H1 (cell line): ENCODE data around the gene ZNF837. TPM values are rescaled to one million over a fixed set of nuclear protein-coding genes. Genes with fewer than 3 reads are reported as not detected.

Experiments used
- CTCF ChIA-PET: fragments of 300-600 bp; sonication (Branson Sonifier 250); formaldehyde crosslinking; loops from one replicate; lab custom pipeline; 2021; ENCODE audit not compliant: partially characterized antibody; lab: Charles Lee
- POLR2A ChIA-PET: fragments of 300-600 bp; sonication (Branson Sonifier 250); formaldehyde crosslinking; loops from one replicate; lab custom pipeline; 2021; ENCODE audit warnings: inconsistent platforms; ENCODE audit not compliant: partially characterized antibody; lab: Charles Lee
- DNase-seq, 2 experiments: peaks; one replicate each; pipeline versions ENCODE4 v3.0.0 to v3.0.0-alpha.2; 2010 to 2022; ENCODE audit warnings: low spot score in 2 of 2, low read depth in 1 of 2, mixed read lengths in 1 of 2
- FAIRE-seq: peaks from 2 replicates; lab custom pipeline; 2011; peaks lifted over from hg19 to GRCh38; lab: Jason Lieb, UNC
- H2AFZ ChIP-seq: 2 replicates; pipeline ENCODE4 v1.8.1; 2012; ENCODE audit warnings: low read length, inconsistent platforms
- H2AK5ac ChIP-seq: 2 replicates; pipeline ENCODE4 v1.6.1; 2013; ENCODE audit warnings: low read depth, low read length
- H2BK120ac ChIP-seq: replicated peaks from 2 replicates; pipeline ENCODE3; 2013; ENCODE audit warnings: low read depth, low read length, inconsistent platforms
- H2BK12ac ChIP-seq: 2 replicates; pipeline ENCODE4 v1.6.1; 2013; ENCODE audit warnings: low read depth, low read length
- H2BK15ac ChIP-seq: 2 replicates; pipeline ENCODE4 v1.6.1; 2013; ENCODE audit warnings: low read length
- H2BK20ac ChIP-seq: 2 replicates; pipeline ENCODE4 v1.6.1; 2013; ENCODE audit warnings: low read length
- H2BK5ac ChIP-seq: 2 replicates; pipeline ENCODE4 v1.6.1; 2013; ENCODE audit warnings: low read depth, low read length
- H3K14ac ChIP-seq: 2 replicates; pipeline ENCODE4 v1.6.1; 2013; ENCODE audit warnings: inconsistent platforms; ENCODE audit not compliant: insufficient read length
- H3K18ac ChIP-seq: 2 replicates; pipeline ENCODE4 v1.6.1; 2013; ENCODE audit warnings: low read length; ENCODE audit errors: extremely low read depth
- H3K23ac ChIP-seq: 2 replicates; pipeline ENCODE4 v1.6.1; 2013; ENCODE audit warnings: inconsistent platforms; ENCODE audit not compliant: insufficient read length
- H3K23me2 ChIP-seq: 2 replicates; pipeline ENCODE4 v1.6.1; 2013; ENCODE audit warnings: low read depth, low read length
- H3K27ac ChIP-seq: 2 replicates; pipeline ENCODE4 v1.6.1; 2011; ENCODE audit warnings: low read depth, low read length, inconsistent platforms
- H3K27me3 ChIP-seq, 4 experiments: replicated peaks in 1 of 4; 1 replicate in 1 of 4; 2 replicates in 3 of 4; pipeline versions ENCODE4 v1.6.1 to v1.8.1; 2011 to 2013; ENCODE audit warnings: low read length in 3 of 4, mild to moderate bottlenecking in 3 of 4, inconsistent platforms in 2 of 4, mixed read lengths in 2 of 4, moderate library complexity in 1 of 4; ENCODE audit not compliant: control insufficient read depth in 3 of 4, insufficient read depth in 3 of 4; ENCODE audit errors: extremely low read depth in 1 of 4
- H3K36me3 ChIP-seq, 4 experiments: 2 replicates each; pipeline versions ENCODE4 v1.6.1 to v1.8.1; 2011 to 2013; ENCODE audit warnings: mild to moderate bottlenecking in 4 of 4, low read length in 3 of 4, moderate library complexity in 2 of 4, control low read depth in 1 of 4, inconsistent platforms in 1 of 4; ENCODE audit not compliant: insufficient read depth in 4 of 4, control insufficient read depth in 2 of 4
- H3K4ac ChIP-seq: replicated peaks from 2 replicates; pipeline ENCODE3; 2013; ENCODE audit warnings: low read length, low read depth, mixed read lengths, inconsistent platforms; ENCODE audit not compliant: insufficient read length
- H3K4me1 ChIP-seq, 4 experiments: replicated peaks in 1 of 4; 1 replicate in 1 of 4; 2 replicates in 3 of 4; pipeline versions ENCODE4 v1.6.1 to v1.8.1; 2011 to 2013; ENCODE audit warnings: low read length in 3 of 4, inconsistent platforms in 2 of 4, mixed read lengths in 1 of 4; ENCODE audit not compliant: insufficient read depth in 4 of 4, control insufficient read depth in 3 of 4
- H3K4me2 ChIP-seq, 2 experiments: 2 replicates each; pipeline versions ENCODE4 v1.6.1 to v1.8.1; 2011 to 2013; ENCODE audit warnings: low read depth in 2 of 2, low read length in 2 of 2, control low read depth in 1 of 2, inconsistent platforms in 1 of 2, mild to moderate bottlenecking in 1 of 2; ENCODE audit not compliant: insufficient read depth in 1 of 2
- H3K4me3 ChIP-seq, 4 experiments: fragments of 200-600, 300-600 bp in 1 of 4; sonication (generic), shearing (Covaris generic), sonication (Bioruptor Twin) in 1 of 4; 2 replicates each; pipeline versions ENCODE4 v1.5.1 to v1.8.1; 2011 to 2016; ENCODE audit warnings: low read length in 4 of 4, low read depth in 3 of 4, control low read depth in 2 of 4, inconsistent platforms in 2 of 4, mild to moderate bottlenecking in 2 of 4, mixed read lengths in 1 of 4, moderate library complexity in 1 of 4; ENCODE audit not compliant: insufficient read depth in 2 of 4; ENCODE audit errors: extremely low read depth in 1 of 4
- H3K56ac ChIP-seq: replicated peaks from 2 replicates; pipeline ENCODE3; 2013; ENCODE audit warnings: low read depth, mild to moderate bottlenecking, mixed read lengths, low read length, inconsistent platforms; ENCODE audit not compliant: insufficient read length
- H3K79me1 ChIP-seq: 2 replicates; pipeline ENCODE4 v1.6.1; 2013; ENCODE audit warnings: low read depth, low read length, control low read depth
- H3K79me2 ChIP-seq, 2 experiments: 2 replicates each; pipeline versions ENCODE4 v1.6.1 to v1.8.1; 2012 to 2013; ENCODE audit warnings: low read length in 2 of 2, mild to moderate bottlenecking in 2 of 2, inconsistent platforms in 1 of 2; ENCODE audit not compliant: insufficient read depth in 2 of 2, control insufficient read depth in 1 of 2
- H3K9ac ChIP-seq, 4 experiments: replicated peaks in 1 of 4; 1 replicate in 1 of 4; 2 replicates in 3 of 4; pipeline versions ENCODE4 v1.6.1 to v1.8.1; 2011 to 2013; ENCODE audit warnings: low read depth in 3 of 4, low read length in 3 of 4, control low read depth in 2 of 4, mild to moderate bottlenecking in 2 of 4, moderate library complexity in 2 of 4, inconsistent platforms in 1 of 4; ENCODE audit errors: extremely low read depth in 1 of 4
- H3K9me3 ChIP-seq, 2 experiments: 2 replicates each; pipeline versions ENCODE4 v1.6.1 to v1.8.1; 2012 to 2013; ENCODE audit warnings: mild to moderate bottlenecking in 2 of 2, moderate library complexity in 2 of 2, control low read depth in 1 of 2, inconsistent platforms in 1 of 2, low read depth in 1 of 2, low read length in 1 of 2, mixed read lengths in 1 of 2; ENCODE audit not compliant: insufficient read depth in 2 of 2
- H4K20me1 ChIP-seq, 2 experiments: replicated peaks in 1 of 2; 2 replicates each; pipeline versions ENCODE3 to v1.8.1; 2011 to 2013; ENCODE audit warnings: inconsistent platforms in 2 of 2, low read length in 2 of 2, mild to moderate bottlenecking in 1 of 2; ENCODE audit not compliant: insufficient read depth in 2 of 2, control insufficient read depth in 1 of 2
- H4K5ac ChIP-seq: 2 replicates; pipeline ENCODE4 v1.6.1; 2013; ENCODE audit warnings: low read length, low read depth, mixed read lengths, inconsistent platforms; ENCODE audit not compliant: insufficient read length
- H4K8ac ChIP-seq: 2 replicates; pipeline ENCODE4 v1.8.0; 2013; ENCODE audit warnings: mild to moderate bottlenecking, moderate library complexity, low read length, inconsistent platforms; ENCODE audit not compliant: insufficient read depth; ENCODE audit errors: extremely low read depth
- H4K91ac ChIP-seq: replicated peaks from 2 replicates; pipeline ENCODE3; 2013; ENCODE audit warnings: low read length, mixed read lengths, inconsistent platforms; ENCODE audit not compliant: insufficient read length
- EP300 ChIP-seq, 2 experiments: IDR thresholded peaks; 1 replicate in 1 of 2; 2 replicates in 1 of 2; pipeline ENCODE4 v1.6.1; 2011 to 2012; ENCODE audit warnings: low read depth in 2 of 2, low read length in 2 of 2, mild to moderate bottlenecking in 2 of 2, borderline replicate concordance in 1 of 2, inconsistent platforms in 1 of 2, moderate library complexity in 1 of 2
- RAD21 ChIP-seq, 2 experiments: IDR thresholded peaks in 1 of 2; conservative IDR thresholded peaks in 1 of 2; 2 replicates each; pipeline ENCODE4 v1.6.1; 2011; ENCODE audit warnings: low read depth in 2 of 2, low read length in 2 of 2, improper control_type of control experiment in 1 of 2, inconsistent platforms in 1 of 2, mild to moderate bottlenecking in 1 of 2, moderate library complexity in 1 of 2
- WGBS, 2 experiments: shearing (Covaris generic) in 1 of 2; methylation state at CpG; one replicate each; pipeline versions ENCODE4 v1.1.6 to v1.1.7; 2013 to 2015; ENCODE audit warnings: low lambda C conversion rate in 2 of 2, mixed read lengths in 2 of 2, inconsistent platforms in 1 of 2, low coverage in 1 of 2, missing lambda C conversion rate in 1 of 2; ENCODE audit not compliant: insufficient replicate concordance in 2 of 2, insufficient coverage in 1 of 2, insufficient read length in 1 of 2; ENCODE audit errors: extremely low coverage in 1 of 2, missing lambda C conversion rate in 1 of 2; 5-methylcytosine and 5-hydroxymethylcytosine counted together
- polyA plus RNA-seq, 7 experiments: library from polyadenylated mRNA; depleted of rRNA in 3 of 7; stranded (reverse) in 5 of 7; unstranded in 2 of 7; fragments of >200 nt in 5 of 7; fragments of 200-250 nt in 2 of 7; gene quantifications; 1 replicate in 5 of 7; 2 replicates in 1 of 7; 4 replicates in 1 of 7; pipeline versions ENCODE4 v1.2.1 to v1.2.3, GENCODE V29; 2011 to 2013; ENCODE audit warnings: missing spikeins in 2 of 7, mixed read lengths in 2 of 7
- total RNA-seq: library from RNA; stranded (reverse); fragmentation: NEBNext Ultra II Directional; extraction: Animal tissue kit (Norgen Biotek cat#: 25700); gene quantifications from 2 replicates; pipeline ENCODE4 v1.2.1, GENCODE V29; 2021
- TF ChIP-seq, protein P1 (sequence below), 3 experiments: IDR thresholded peaks; 1 replicate in 2 of 3; 2 replicates in 1 of 3; pipeline versions ENCODE4 v1.5.1 to v1.6.1; 2011; ENCODE audit warnings: low read length in 3 of 3, mild to moderate bottlenecking in 3 of 3, inconsistent platforms in 2 of 3, low read depth in 1 of 3, moderate library complexity in 1 of 3; ENCODE audit not compliant: insufficient read depth in 1 of 3; ENCODE audit errors: control extremely low read depth in 1 of 3

ZNF837 gene
- total and polyA plus RNA-seq, 2 of the 8 experiments (the other 6 are each of a cell fraction or from before 2014, with no cell fraction given): 1.9 to 3.3 TPM

DNA sequence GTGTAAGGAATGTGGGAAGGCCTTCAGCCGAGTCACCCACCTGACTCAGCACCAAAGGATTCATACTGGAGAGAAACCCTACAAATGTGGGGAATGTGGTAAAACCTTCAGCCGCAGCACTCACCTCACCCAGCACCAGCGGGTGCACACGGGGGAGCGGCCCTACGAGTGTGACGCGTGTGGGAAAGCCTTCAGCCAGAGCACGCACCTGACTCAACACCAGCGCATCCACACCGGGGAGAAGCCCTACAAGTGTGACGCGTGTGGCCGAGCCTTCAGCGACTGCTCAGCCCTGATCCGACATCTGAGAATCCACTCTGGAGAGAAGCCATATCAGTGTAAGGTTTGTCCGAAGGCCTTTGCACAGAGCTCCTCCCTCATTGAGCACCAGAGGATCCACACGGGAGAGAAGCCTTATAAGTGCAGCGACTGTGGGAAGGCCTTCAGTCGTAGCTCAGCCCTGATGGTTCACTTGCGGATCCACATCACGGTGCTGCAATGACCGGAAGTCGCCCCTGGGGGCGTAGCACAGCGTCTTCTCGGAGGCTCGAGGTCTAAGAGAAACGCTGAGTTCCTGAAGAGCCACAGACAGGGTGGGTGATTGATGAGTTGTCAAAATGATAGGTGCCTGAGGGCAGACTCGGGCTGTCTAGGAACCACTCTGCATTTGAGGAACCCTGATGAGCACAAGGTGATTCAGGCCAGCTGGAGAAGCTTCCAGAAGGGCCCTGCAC is 41.8 kb downstream of the ZNF837 start:
- Histone ChIP-seq H3K4ac (no peak overlapping the region), H3K9me3 (peaks cover 5 to 6% of the 10 kb centered on the region in 2 experiments; a peak in 2 of 4 replicates), H3K9ac (no peak overlapping the region), H4K91ac (no peak overlapping the region), H2BK15ac (no peak overlapping the region), H2BK120ac (no peak overlapping the region), H2BK20ac (no peak overlapping the region), H2AK5ac (no peak overlapping the region), H3K27me3 (no peaks in the 10 kb centered on the region), H2BK5ac (no peak overlapping the region), H4K20me1 (peaks cover 3 to 8% of the 10 kb centered on the region in 2 experiments), H3K4me2 (no peak overlapping the region), H4K8ac (no peak overlapping the region; the same call in 1 of the 2 replicates), H3K56ac (no peak overlapping the region), H2AFZ (no peak overlapping the region), H4K5ac (no peak overlapping the region), H3K23me2 (no peaks in the 10 kb centered on the region), H3K36me3 (peaks cover 0 to 9% (median 3%) of the 10 kb centered on the region in 4 experiments; a peak in 3 of 8 replicates), H3K4me1 (no peaks in the 10 kb centered on the region), H2BK12ac (no peak overlapping the region), H3K4me3 (no peak overlapping the region), H3K18ac (no peak overlapping the region), H3K23ac (no peak overlapping the region), H3K79me1 (no peaks in the 10 kb centered on the region), H3K27ac (no peak overlapping the region), H3K14ac (no peak overlapping the region), H3K79me2 (no peaks in the 10 kb centered on the region)
- CTCF ChIA-PET: interaction anchor here (0.5 to 3.7 kb wide), 20 partner anchors 9 to 588 kb away, joined by 3 to 30 read pairs (median 4); partner anchors contain the start of gene A1BG
- TF ChIP-seq, protein P1, sequence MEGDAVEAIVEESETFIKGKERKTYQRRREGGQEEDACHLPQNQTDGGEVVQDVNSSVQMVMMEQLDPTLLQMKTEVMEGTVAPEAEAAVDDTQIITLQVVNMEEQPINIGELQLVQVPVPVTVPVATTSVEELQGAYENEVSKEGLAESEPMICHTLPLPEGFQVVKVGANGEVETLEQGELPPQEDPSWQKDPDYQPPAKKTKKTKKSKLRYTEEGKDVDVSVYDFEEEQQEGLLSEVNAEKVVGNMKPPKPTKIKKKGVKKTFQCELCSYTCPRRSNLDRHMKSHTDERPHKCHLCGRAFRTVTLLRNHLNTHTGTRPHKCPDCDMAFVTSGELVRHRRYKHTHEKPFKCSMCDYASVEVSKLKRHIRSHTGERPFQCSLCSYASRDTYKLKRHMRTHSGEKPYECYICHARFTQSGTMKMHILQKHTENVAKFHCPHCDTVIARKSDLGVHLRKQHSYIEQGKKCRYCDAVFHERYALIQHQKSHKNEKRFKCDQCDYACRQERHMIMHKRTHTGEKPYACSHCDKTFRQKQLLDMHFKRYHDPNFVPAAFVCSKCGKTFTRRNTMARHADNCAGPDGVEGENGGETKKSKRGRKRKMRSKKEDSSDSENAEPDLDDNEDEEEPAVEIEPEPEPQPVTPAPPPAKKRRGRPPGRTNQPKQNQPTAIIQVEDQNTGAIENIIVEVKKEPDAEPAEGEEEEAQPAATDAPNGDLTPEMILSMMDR (IDR thresholded peaks at IDR 0.05; ENCODE audit: control extremely low read depth in 1 of 3, insufficient read depth in 1 of 3, low read depth in 1 of 3, low read length in 3 of 3): peak; percentile 54 to 76 (median 71)
- TF ChIP-seq RAD21 (IDR thresholded peaks at IDR 0.05 in 1 of 2, conservative IDR thresholded peaks at IDR 0.05 in 1 of 2; ENCODE audit: low read depth in 2 of 2, low read length in 2 of 2) (peak; percentile 39 to 52), EP300 (IDR thresholded peaks at IDR 0.05; ENCODE audit: borderline replicate concordance in 1 of 2, low read depth in 2 of 2, low read length in 2 of 2) (no peak)
- WGBS, 2 experiments: 88% methylated on average over 30 of the region's 30 CpGs; no CpG with 5 or more reads in 1 of the 2 experiments
- FAIRE-seq: no peak
- peak in 1 of 2 experiments; percentile 81 for DNase-seq
- POLR2A ChIA-PET: interaction anchor here (1.0 to 1.7 kb wide), 3 partner anchors 12 to 56 kb away, joined by 3 to 5 read pairs (median 3); partner anchors contain the start of genes RNF225, ZNF497 and ZSCAN22
